Thyroid gland (tissue), 4 donors: ENCODE data around the gene EML6.

Experiments
- CTCF ChIP-seq, 6 experiments: fragments of 200-600 bp in 3 of 6; fragments of 450-650 bp in 3 of 6; sonication (generic) in 3 of 6; IDR thresholded peaks; one replicate each; pipeline ENCODE4 v1.5.1; 2016 to 2019; ENCODE audit warnings: antibody characterized with exemption in 6 of 6, mild to moderate bottlenecking in 2 of 6, inconsistent platforms in 1 of 6, moderate library complexity in 1 of 6
- POLR2A ChIP-seq, 2 donors: fragments of 450-650 bp; IDR thresholded peaks; one replicate each; pipeline ENCODE4 v1.6.1; 2017; ENCODE audit warnings: antibody characterized with exemption in 2 of 2, mild to moderate bottlenecking in 2 of 2, moderate library complexity in 1 of 2

- no peak for TF ChIP-seq POLR2A (IDR thresholded peaks at IDR 0.05)
- TF ChIP-seq CTCF (IDR thresholded peaks at IDR 0.05): no peak
These were observed 239.5 kb downstream of the EML6 start for GRCh38 chr2:54962935-54963440.
